K562 (cell line): ENCODE data around the gene ADCY1. TPM values are rescaled to one million over a fixed set of nuclear protein-coding genes. Genes with fewer than 3 reads are reported as not detected.

Source experiments
- CBX5 ChIP-seq: IDR thresholded peaks from 2 replicates; pipeline ENCODE4 v1.6.1; 2014; ENCODE audit warnings: low read depth, borderline replicate concordance
- CUX1 ChIP-seq: fragments of 200-800 bp; sonication (Bioruptor generic); IDR thresholded peaks from 2 replicates; pipeline ENCODE4 v1.6.1; 2016; ENCODE audit warnings: missing genetic modification characterization, missing compliant biosample characterization
- FOXJ2 ChIP-seq: fragments of 200-800 bp; sonication (Bioruptor generic); IDR thresholded peaks from 2 replicates; pipeline ENCODE4 v1.6.1; 2016; ENCODE audit warnings: missing genetic modification characterization, missing compliant biosample characterization
- MYBL2 ChIP-seq, 2 experiments: fragments of 450-650 bp in 1 of 2; sonication (generic) in 1 of 2; formaldehyde crosslinking in 1 of 2; IDR thresholded peaks; 2 replicates each; pipeline versions ENCODE4 v1.6.1 to v1.8.1; 2017 to 2022; ENCODE audit warnings: borderline replicate concordance in 1 of 2, inconsistent platforms in 1 of 2, low read depth in 1 of 2, mild to moderate bottlenecking in 1 of 2, missing genetic modification reagents in 1 of 2, moderate library complexity in 1 of 2
- POLR2H ChIP-seq: IDR thresholded peaks from 2 replicates; pipeline ENCODE4 v1.6.1; 2016; ENCODE audit warnings: missing genetic modification characterization, low read depth, mild to moderate bottlenecking, control low read depth, missing compliant biosample characterization, moderate library complexity
- POU5F1 ChIP-seq: fragments of 150-350 bp; IDR thresholded peaks from 2 replicates; pipeline ENCODE4 v1.6.1; 2014; ENCODE audit warnings: borderline replicate concordance, low read length, low read depth, mild to moderate bottlenecking; ENCODE audit not compliant: partially characterized antibody
- ZEB2 ChIP-seq: fragments of 450-650 bp; IDR thresholded peaks from 2 replicates; pipeline ENCODE4 v1.6.1; 2016
- ZFPM2 ChIP-seq: fragments of 250-450 bp; sonication (Bioruptor Pico); IDR thresholded peaks from 2 replicates; pipeline ENCODE4 v1.5.1; 2022; ENCODE audit warnings: mild to moderate bottlenecking
- ZNF12 ChIP-seq: sonication (generic); formaldehyde crosslinking; IDR thresholded peaks from 2 replicates; pipeline ENCODE4 v1.4.0; 2020; ENCODE audit warnings: mild to moderate bottlenecking, missing genetic modification reagents
- ZNF408 ChIP-seq: fragments of 250-450 bp; sonication (Bioruptor Pico); IDR thresholded peaks from 2 replicates; pipeline ENCODE4 v1.4.0; 2020; ENCODE audit warnings: low read depth, mild to moderate bottlenecking, moderate library complexity
- polyA plus RNA-seq, 8 experiments: library from polyadenylated mRNA; depleted of rRNA in 4 of 8; stranded (reverse) in 5 of 8; unstranded in 3 of 8; fragments of >200 nt; fragmentation: Nextera tagmentation in 2 of 8; fragmentation: Illumina TruSeq in 1 of 8; extraction: Ambion mirVana in 2 of 8; extraction: Trizol in 1 of 8; gene quantifications; 2 replicates each; pipeline versions ENCODE4 v1.2.1 to v1.2.3, GENCODE V29; 2011 to 2014; ENCODE audit warnings: inconsistent platforms in 1 of 8, missing spikeins in 1 of 8
- total RNA-seq, 7 experiments: library from RNA; depleted of rRNA in 6 of 7; stranded (reverse); fragments of >200 nt in 6 of 7; fragmentation: Illumina TruSeq in 2 of 7; extraction: Trizol in 2 of 7; gene quantifications; 2 replicates each; pipeline versions ENCODE4 v1.2.1 to v1.2.3, GENCODE V29; 2011 to 2021; ENCODE audit warnings: low replicate concordance in 1 of 7

The ADCY1 gene
- total and polyA plus RNA-seq, 9 of the 15 experiments (the other 6 are each of a cell fraction or from before 2014, with no cell fraction given): under 0.01 to 0.18 (median 0.10) TPM; not detected in 4

- TF ChIP-seq CUX1: no peak
- TF ChIP-seq FOXJ2 (tag): no peak
- no peak for TF ChIP-seq ZFPM2 (CRISPR knock-in tag)
- no peak for TF ChIP-seq MYBL2 (IDR thresholded peaks at IDR 0.05; ENCODE audit: low read depth)
- TF ChIP-seq MYBL2 (CRISPR knock-in tag; IDR thresholded peaks at IDR 0.05; ENCODE audit: borderline replicate concordance): no peak
- TF ChIP-seq ZNF12 (CRISPR knock-in tag): no peak
- TF ChIP-seq POU5F1: no peak
- no peak for TF ChIP-seq POLR2H (tag)
- TF ChIP-seq ZNF408 (CRISPR knock-in tag): no peak
- TF ChIP-seq CBX5: no peak
- no peak for TF ChIP-seq ZEB2
Measured at GRCh38 chr7:45595809-45596664, 21.9 kb downstream of the ADCY1 start (continued).
